RCC 7860 (cell line): ENCODE measurements around the gene PCP4.

Experiments
- DNase-seq: peaks from one replicate; pipeline ENCODE4 v3.0.0-alpha.2; 2015; ENCODE audit warnings: low spot score
- FAIRE-seq: peaks from 2 replicates; lab custom pipeline; 2012; peaks lifted over from hg19 to GRCh38; lab: Jason Lieb, UNC

Gene PCP4

GRCh38 chr21:39969691-39970364, 102.6 kb downstream of the PCP4 start:
- FAIRE-seq (no peak), DNase-seq (no peak)

- FAIRE-seq = no peak
- no peak for DNase-seq
These were observed 104.7 kb downstream of the PCP4 start for GRCh38 chr21:39971956-39972355.

DNA sequence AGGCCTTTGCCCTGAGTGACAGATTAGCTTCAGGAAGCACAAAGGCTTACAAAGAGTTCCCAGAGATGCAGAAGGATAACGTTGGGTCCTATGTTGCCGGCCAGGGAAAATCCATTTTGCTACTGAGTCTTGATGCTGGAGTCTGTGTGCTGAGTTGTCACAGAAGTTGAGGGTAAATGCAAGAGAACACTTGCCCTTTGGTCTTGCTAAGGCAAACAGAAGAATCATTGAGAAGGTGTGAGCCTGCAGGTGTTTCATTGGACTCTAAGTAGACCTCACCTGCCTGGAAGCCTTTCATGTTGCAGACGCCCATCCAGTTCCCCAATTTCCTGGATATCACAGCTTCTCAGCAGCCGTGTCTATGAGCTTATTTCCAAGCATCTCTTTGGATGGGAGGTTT, 105.2 kb downstream of the PCP4 start:
- FAIRE-seq = no peak
- DNase-seq = no peak

GRCh38 chr21:39972976-39973770, 105.9 kb downstream of the PCP4 start:
- DNase-seq (no peak), FAIRE-seq (no peak)

GRCh38 chr21:39976800-39977199, 109.6 kb downstream of the PCP4 start:
- DNase-seq (no peak), FAIRE-seq (no peak)
